ENCODE measurements around the gene RAB39A.
A peak's percentile ranks its signal among the peaks of the same experiment; 100 is the strongest.

Gene RAB39A

GRCh38 chr11:108007819-108008218 is 79.6 kb downstream of the RAB39A start:
- H3K36me3 ChIP-seq (ENCODE audit: control insufficient read depth, low read depth, low read length): no peaks in the 10 kb centered on the region
- no peak overlapping the region for H3K4me3 ChIP-seq (ENCODE audit: low read length)
- H3K4me1 ChIP-seq (ENCODE audit: control insufficient read depth, low read depth, low read length): peaks cover 6% of the 10 kb centered on the region
- H3K27ac ChIP-seq (ENCODE audit: low read length): no peak overlapping the region
- H3K27me3 ChIP-seq (ENCODE audit: control insufficient read depth, insufficient read depth, low read length): no peaks in the 10 kb centered on the region
- no peak overlapping the region for H3K9ac ChIP-seq (ENCODE audit: low read length)
- H3K9me3 ChIP-seq (ENCODE audit: control insufficient read depth, low read depth, low read length): no peaks in the 10 kb centered on the region

GRCh38 chr11:108008656-108009496 is 80.6 kb downstream of the RAB39A start, which contains the start of gene CUL5:
Gene CUL5 (plus strand): TSS chr11:108008898. CDS start chr11:108009349, 451 bp downstream.
- Histone ChIP-seq H3K27ac (ENCODE audit: low read length) (peak within 1 kb of the TSS; percentile 97), H3K36me3 (ENCODE audit: control insufficient read depth, low read depth, low read length) (peaks cover 3% of the 10 kb centered on the region)

GRCh38 chr11:108009497-108010370 is 81.5 kb downstream of the RAB39A start:
- Histone ChIP-seq H3K36me3 (ENCODE audit: control insufficient read depth, low read depth, low read length) (peaks cover 5% of the 10 kb centered on the region), H3K27me3 (ENCODE audit: control insufficient read depth, insufficient read depth, low read length) (no peaks in the 10 kb centered on the region), H3K4me3 (ENCODE audit: low read length) (peak overlapping the region; percentile 98), H3K27ac (ENCODE audit: low read length) (peak overlapping the region; percentile 97), H3K4me1 (ENCODE audit: control insufficient read depth, low read depth, low read length) (peaks cover 13% of the 10 kb centered on the region), H3K9me3 (ENCODE audit: control insufficient read depth, low read depth, low read length) (no peaks in the 10 kb centered on the region), H3K9ac (ENCODE audit: low read length) (peak overlapping the region; percentile 99)

More at GRCh38 chr11:108008656-108009496, 80.6 kb downstream of the RAB39A start, which contains the start of gene CUL5:
- Histone ChIP-seq H3K9ac (ENCODE audit: low read length) (peak within 1 kb of the TSS; percentile 99), H3K4me1 (ENCODE audit: control insufficient read depth, low read depth, low read length) (peaks cover 9% of the 10 kb centered on the region), H3K4me3 (ENCODE audit: low read length) (peak within 1 kb of the TSS; percentile 98), H3K9me3 (ENCODE audit: control insufficient read depth, low read depth, low read length) (no peaks in the 10 kb centered on the region), H3K27me3 (ENCODE audit: control insufficient read depth, insufficient read depth, low read length) (no peaks in the 10 kb centered on the region)

- Histone ChIP-seq H3K4me1 (ENCODE audit: control insufficient read depth, low read depth, low read length) (peaks cover 13% of the 10 kb centered on the region), H3K9ac (ENCODE audit: low read length) (no peak overlapping the region), H3K36me3 (ENCODE audit: control insufficient read depth, low read depth, low read length) (peaks cover 5% of the 10 kb centered on the region), H3K27me3 (ENCODE audit: control insufficient read depth, insufficient read depth, low read length) (no peaks in the 10 kb centered on the region), H3K9me3 (ENCODE audit: control insufficient read depth, low read depth, low read length) (no peaks in the 10 kb centered on the region), H3K27ac (ENCODE audit: low read length) (no peak overlapping the region), H3K4me3 (ENCODE audit: low read length) (no peak overlapping the region)
Observed at GRCh38 chr11:108012139-108012725, 84.0 kb downstream of the RAB39A start.

Data from iPS-18a (cell line).